Right lobe of liver (tissue), 4 donors: ENCODE data around the gene NTHL1.

ENCODE experiments used
- CTCF ChIP-seq, 4 donors: fragments of 200-600 bp in 3 of 4; fragments of 450-650 bp in 1 of 4; IDR thresholded peaks; one replicate each; pipeline versions ENCODE4 v1.5.1 to v1.8.0; 2016 to 2022; ENCODE audit warnings: antibody characterized with exemption in 4 of 4, mild to moderate bottlenecking in 2 of 4
- POLR2A ChIP-seq: fragments of 450-650 bp; IDR thresholded peaks from one replicate; pipeline ENCODE4 v1.6.1; 2017; ENCODE audit warnings: antibody characterized with exemption, mild to moderate bottlenecking
- donor health status: DM: no; HTN: no; CAD: no.
- donor health status: DM: no; HTN: no; CAD: no.
- donor health status: DM: no; HTN: yes; CAD: no.

GRCh38 chr16:2083876-2084780 lies 36.5 kb upstream of the NTHL1 start:
- TF ChIP-seq CTCF (IDR thresholded peaks at IDR 0.05): no peak
- TF ChIP-seq POLR2A: no peak
